ENCODE results near the gene RPS24.

Gene RPS24

DNA sequence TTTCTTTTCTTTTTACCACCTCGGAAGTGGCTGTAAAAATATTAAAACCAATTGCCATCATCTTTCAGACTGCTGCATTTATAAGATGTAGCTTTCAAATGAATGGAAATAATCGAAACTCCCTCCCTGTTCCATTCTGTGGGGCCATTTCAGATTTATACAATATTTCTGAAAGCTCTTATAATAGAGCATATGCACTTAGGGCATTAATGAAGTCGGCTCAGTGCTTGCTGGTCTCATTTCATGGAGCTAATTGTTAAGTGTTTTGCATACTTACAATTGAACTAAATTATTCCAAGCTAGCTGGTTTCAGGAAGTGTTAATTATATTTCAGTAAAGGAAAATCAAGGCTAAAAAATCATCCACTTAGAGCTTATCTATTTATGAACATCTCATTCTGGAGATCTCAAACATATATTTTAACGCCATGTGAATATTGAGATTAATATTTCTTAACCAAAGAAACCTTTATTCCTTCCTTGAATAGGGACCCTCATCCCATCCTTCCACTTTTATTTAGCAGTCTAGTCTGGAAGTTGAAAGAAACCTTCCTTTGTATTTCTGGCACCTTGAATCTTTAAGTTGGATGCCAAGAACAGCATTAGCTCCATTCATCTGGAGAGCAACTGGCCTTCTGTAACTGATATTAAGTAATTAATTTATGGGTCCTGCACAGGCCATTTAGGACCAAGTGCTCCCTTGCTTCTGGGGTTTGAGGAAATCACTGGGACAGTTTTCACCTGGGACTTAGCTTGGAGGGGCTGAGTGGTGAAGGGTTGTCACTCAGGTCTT is 45.1 kb downstream of the RPS24 start:
- no peak overlapping the region for H3K27ac ChIP-seq
- TF ChIP-seq, protein P1, sequence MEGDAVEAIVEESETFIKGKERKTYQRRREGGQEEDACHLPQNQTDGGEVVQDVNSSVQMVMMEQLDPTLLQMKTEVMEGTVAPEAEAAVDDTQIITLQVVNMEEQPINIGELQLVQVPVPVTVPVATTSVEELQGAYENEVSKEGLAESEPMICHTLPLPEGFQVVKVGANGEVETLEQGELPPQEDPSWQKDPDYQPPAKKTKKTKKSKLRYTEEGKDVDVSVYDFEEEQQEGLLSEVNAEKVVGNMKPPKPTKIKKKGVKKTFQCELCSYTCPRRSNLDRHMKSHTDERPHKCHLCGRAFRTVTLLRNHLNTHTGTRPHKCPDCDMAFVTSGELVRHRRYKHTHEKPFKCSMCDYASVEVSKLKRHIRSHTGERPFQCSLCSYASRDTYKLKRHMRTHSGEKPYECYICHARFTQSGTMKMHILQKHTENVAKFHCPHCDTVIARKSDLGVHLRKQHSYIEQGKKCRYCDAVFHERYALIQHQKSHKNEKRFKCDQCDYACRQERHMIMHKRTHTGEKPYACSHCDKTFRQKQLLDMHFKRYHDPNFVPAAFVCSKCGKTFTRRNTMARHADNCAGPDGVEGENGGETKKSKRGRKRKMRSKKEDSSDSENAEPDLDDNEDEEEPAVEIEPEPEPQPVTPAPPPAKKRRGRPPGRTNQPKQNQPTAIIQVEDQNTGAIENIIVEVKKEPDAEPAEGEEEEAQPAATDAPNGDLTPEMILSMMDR (IDR thresholded peaks at IDR 0.05): no peak
- TF ChIP-seq ZFX (IDR thresholded peaks at IDR 0.05; ENCODE audit: borderline replicate concordance): no peak

DNA sequence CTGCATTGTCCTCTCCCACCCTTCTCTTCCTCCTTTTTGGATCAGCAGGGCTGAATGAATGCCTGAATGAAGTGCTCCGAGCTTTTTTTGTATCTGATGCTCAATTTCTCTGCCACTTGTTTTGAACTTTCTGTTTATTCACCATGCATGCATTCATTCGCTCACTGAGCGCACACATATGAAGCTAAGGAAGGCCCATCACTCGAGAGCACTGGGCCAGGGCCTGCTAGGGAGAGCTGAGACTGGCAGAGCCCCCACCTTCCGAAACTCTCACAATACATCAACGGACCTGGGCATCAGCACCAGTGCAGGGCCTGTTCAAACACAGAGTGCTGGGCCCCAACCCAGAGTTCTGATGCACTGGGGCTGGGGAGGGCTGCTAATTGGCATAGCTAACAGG is 45.7 kb downstream of the RPS24 start:
- no peak overlapping the region for H3K27ac ChIP-seq
- TF ChIP-seq ZFX (IDR thresholded peaks at IDR 0.05; ENCODE audit: borderline replicate concordance): no peak
- TF ChIP-seq, protein P1 (IDR thresholded peaks at IDR 0.05): no peak

GRCh38 chr10:78081292-78081691 is 47.6 kb downstream of the RPS24 start:
- TF ChIP-seq, protein P1 (IDR thresholded peaks at IDR 0.05): no peak
- no peak for TF ChIP-seq ZFX (IDR thresholded peaks at IDR 0.05; ENCODE audit: borderline replicate concordance)
- no peak overlapping the region for H3K27ac ChIP-seq

DNA sequence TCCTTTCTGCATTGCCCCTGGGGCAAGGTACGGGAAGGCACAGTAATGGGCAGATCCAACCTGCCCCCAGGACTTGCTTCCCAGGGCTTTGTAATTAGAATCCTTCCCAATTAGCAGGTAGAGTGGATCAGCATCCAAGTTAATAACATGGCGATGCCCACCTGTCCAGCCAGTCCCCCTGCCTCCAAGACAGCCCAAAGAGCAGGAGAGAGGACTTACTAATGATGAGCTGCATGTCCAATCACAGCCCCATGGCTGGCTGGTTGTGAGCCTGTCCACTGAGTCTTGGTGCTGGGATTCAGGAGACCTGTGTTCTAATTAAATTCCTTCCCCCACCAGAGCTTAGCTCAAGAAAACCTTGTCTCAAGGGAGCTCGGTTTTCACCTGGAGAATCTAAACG is 49.0 kb downstream of the RPS24 start:
- TF ChIP-seq, protein P1 (IDR thresholded peaks at IDR 0.05): no peak
- no peak for TF ChIP-seq ZFX (IDR thresholded peaks at IDR 0.05; ENCODE audit: borderline replicate concordance)
- no peak overlapping the region for H3K27ac ChIP-seq

Measured in 22Rv1 (cell line).